ENCODE data around the gene PPP1R9A.

PPP1R9A gene

GRCh38 chr7:95209276-95209675 is 301.9 kb downstream of the PPP1R9A start:
- no peak for DNase-seq

DNA sequence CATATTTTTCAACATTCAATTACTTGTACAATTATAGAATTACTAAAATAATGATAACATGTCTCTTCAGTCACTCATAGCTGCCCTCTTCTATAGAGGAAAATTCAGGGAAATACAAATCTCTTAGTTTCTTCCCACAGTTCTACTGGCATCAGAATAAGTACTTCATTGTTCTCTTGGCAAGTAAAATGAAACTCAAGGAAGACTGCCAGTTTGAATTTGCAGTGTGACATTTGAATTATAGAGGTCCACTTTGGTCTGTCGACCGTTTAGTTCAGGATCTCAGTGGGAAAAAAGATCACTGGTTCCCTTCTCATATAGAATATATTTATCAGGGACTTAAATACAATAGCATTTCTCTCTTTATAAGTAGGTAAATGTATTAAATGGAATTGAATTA is 302.4 kb downstream of the PPP1R9A start:
- DNase-seq = no peak

DNA sequence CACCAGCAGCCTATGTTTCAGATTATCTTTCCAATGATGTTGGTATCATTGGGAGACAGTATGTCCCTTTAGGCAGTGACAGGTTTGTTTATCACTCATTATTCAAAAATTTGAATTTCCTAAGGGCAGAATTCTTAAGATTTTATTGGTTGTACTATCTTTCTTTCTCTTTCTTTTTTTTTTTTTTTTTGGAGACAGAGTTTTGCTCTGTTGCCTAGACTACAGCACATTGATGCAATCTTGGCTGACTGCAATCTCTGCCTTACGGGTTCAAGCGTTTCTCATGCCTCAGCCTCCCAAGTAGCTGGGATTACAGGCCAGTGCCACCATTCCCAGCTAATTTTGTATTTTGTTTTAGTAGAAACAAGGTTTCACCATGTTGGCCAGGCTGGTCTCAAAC is 305.8 kb downstream of the PPP1R9A start:
- no peak for DNase-seq

DNA sequence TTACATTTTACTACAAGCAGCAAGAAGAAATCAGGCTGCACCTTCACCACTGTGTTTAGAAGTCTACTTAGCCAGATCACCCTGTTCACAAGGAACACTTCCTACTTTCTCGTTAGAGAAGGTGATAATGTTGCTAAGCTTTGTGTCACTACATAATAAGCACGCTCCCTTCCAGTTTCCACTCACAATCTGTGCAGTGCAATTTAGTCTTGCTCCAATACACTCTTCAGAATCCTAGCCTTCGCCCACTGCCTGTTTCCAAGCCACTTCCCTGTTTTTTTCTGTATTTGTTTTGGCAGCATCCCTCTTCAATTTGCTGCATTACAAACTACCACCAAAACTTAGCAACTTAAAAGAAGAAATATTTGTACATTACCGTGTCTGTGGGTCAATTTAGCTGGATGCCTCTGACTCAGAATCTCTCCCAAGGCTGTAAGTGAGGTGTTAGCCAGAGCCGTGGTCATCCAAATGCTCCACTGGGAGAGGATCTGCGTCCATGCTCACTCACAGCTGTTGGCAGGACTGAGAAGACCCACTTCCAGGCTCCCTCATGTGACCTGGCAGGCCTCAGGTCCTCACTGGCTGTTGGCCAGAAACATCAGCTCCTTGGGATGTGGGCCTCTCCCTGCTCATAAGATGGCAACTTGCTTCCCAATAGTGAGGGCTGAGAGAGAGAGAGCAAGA is 306.6 kb downstream of the PPP1R9A start:
- DNase-seq = no peak

- DNase-seq = no peak
Measured at GRCh38 chr7:95219721-95220120, 312.3 kb downstream of the PPP1R9A start.

DNA sequence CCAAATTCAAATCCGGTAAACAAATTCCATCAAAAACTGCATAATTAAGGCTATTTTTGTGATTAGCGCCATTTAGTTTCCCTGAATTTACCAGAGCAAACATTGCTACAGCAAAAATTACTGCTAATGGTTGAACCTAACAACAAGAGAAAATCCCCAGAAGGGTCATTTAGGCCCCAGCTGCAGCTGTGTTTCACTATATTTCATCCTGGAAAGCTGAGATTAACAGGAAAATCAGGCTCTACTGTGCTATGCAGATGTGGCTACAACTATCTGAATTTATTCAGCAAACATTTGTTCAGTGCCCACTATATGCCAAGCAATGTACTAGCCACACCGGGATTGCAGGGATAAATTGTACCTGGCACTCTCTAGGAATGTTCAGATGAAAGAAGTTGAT is 312.9 kb downstream of the PPP1R9A start:
- DNase-seq = no peak

GRCh38 chr7:95225301-95225700 is 317.9 kb downstream of the PPP1R9A start:
- DNase-seq = no peak

- DNase-seq = no peak
Measured at GRCh38 chr7:95229301-95229700, 321.9 kb downstream of the PPP1R9A start.

DNA sequence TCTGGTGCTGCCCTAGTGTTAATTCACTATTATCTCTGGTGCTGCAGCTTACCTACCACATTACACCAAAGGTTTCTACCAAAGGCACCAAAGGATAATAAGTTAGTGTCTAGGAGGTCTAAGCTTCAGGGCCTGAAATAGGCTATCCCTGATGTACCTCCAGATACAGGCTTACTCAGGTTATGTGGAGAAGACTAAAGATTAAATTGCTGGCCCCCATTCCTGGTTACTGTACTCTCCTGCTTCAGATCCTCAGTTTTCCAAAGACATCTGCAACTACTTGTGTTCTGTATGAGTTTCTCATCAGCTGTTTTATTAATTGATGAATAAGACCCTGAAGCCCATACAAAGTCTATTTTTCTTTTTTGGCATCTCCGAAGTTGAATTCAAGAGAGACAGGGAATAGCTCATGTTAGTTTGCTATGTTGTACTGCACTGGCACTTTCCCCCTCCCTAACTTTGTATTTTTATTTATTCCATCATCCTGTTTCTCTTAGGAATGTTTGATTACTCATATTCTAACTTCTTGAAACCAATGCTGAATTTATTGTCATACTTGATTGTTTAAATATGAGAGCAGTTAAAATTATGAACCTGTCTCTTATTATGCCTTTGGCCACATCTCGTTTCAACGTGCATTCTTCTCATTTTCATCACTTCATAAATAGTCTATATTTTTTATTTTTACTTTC is 331.0 kb downstream of the PPP1R9A start:
- DNase-seq = no peak

DNA sequence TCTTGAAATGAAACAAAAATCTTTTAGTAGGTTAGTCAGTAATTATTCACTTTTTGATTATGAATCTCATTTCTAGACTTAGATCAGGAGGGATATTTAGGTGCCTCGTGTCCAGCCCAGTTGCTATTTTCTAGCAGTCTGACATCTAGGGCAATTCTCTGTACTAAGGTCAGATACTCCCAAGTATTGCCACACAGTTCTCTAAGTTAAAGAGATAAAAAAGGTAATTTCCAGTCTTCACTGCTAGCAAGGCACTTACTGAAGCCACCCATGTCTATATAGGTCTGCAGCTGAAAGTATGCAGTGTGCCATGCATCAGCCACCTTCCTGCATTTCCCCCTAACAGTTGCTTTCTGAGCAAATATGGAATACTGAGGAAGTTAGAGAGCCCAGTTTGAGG is 333.5 kb downstream of the PPP1R9A start:
- no peak for DNase-seq

DNA sequence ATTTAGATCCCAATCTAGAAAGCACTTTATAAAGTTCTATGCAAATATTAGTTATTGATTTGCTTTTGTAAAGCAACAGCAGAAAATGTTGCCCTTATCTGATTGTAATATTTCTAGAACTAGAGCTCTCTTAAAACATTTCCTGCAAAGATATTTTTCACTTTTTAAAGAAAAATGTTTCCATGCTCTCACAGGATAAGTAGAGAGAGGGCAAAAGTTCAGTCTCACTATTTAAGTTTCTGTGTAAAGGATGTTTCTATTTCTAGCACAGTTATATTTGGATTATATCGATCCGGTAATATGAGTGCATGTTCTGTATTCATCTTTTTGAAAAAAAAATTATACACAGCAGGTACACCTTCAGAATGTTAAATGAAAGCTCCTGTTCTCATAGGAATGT is 334.9 kb downstream of the PPP1R9A start:
- no peak for DNase-seq

DNA sequence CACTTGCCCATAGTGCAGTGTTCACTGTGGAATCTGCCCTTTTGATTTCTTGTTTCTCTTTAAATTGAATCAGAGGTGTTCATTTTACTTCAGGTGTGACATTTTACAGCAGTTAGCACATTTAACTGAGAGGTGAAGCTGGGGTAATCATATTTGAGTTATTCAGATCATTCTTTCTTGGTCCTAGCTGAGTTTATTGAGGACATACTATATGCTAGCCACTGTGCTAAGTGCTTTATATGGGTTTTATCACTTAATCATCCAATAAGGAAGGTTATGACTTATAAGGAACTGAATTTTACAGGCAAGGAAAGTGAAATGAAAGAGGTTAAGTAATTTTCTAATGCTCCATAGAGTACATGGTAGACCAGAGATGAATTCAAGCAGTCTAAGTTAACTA is 337.2 kb downstream of the PPP1R9A start:
- no peak for DNase-seq

DNA sequence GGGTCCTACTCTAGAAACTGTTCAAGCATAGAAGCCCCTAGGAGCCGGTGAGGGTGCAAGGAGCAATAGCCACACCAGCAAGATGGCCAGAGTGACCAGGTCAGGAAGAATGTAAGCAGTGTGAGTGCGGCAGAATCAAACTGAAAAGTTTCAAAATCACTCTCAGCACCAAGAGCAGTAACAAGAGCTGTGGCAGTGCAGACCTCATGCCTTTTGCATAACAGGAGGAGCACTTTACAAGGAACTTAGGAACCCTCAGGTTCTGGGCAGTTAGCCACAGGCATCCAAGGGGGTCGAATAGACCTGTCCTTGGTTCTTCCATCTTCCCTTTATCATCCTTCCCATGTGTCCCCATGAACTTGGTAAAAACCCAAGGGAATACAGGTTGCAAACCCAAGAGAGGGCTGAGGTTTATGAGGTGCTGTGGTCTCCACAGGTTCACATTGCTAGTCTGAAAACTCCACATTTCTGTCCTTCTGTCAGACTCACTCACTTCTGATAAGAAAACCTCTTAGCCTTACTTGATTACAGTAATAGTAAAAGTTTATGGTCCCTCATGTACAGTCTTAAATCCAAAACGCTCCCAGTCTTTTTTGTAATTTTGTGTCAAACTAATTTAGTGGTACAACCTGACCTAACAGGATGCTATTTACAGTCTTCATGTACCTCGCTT is 338.6 kb downstream of the PPP1R9A start:
- DNase-seq = no peak

DNA sequence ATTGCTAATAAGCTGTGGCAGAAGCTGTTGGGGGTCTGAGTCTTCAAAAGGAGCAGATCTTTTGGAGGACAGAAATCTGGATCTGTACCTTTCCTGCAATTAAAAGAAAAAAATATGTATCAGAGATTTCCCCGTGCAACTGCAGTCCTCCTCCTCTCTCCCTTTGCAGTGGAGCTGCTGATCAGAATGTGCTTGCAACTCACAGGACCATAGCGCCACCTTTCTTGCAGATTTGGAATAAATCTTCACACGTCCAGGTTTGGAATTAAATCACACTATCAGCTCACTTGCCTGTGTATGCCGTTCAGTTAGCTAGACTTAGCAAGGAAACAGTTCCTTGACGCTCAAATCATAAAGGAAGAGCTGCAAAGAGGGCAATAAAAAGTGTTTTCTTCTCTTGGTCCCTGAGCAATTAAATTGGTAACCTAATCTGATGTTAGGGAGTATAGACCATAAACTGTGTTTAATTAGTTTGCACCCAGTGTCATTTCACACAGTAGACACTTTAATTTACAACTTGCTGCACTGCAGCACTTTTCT is 339.5 kb downstream of the PPP1R9A start:
- DNase-seq = peak; percentile 33 to 62

- no peak for DNase-seq
Measured at GRCh38 chr7:95250571-95250970, 343.2 kb downstream of the PPP1R9A start.

DNA sequence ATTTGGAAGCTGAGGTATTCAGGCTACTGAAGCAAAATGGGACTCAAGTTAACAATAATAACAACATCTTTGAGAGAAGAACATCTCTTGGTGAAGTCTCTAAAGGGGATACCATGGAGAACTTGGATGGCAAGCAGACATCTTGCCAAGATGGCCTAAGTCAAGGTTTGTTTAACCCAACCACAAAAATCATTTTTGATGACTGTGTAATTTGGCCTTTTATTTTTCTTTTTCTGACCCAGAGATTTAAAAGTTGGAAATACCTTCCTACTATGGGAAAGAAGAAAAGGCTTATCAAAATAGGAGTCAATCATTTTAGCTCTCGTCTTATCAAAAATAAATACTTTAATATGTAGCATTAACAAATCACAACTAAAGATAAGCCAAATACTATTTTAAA is 344.6 kb downstream of the PPP1R9A start:
- no peak for DNase-seq

DNA sequence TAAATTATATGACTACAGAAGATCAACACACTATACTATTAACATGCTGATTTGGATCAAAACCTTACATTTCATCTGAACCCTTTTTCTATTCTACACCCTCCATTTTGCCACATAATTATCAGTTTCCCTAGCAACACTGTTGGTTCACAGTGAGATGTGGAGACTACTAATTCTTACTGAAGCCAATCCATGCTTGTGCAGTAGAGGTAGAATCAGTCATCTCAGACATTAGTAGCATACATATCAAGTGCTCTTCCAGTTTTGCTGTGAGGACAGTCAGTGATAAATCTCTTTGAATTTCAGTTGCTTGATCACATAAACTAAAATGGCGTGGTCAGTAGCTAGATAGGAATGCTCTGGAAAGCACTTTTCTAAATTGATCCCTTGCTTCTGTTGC is 346.6 kb downstream of the PPP1R9A start:
- no peak for DNase-seq

- no peak for DNase-seq
Measured at GRCh38 chr7:95255691-95256090, 348.3 kb downstream of the PPP1R9A start.

GRCh38 chr7:95261895-95262415 is 354.6 kb downstream of the PPP1R9A start:
- no peak for DNase-seq

GRCh38 chr7:95262875-95263274 is 355.5 kb downstream of the PPP1R9A start:
- DNase-seq = no peak

DNA sequence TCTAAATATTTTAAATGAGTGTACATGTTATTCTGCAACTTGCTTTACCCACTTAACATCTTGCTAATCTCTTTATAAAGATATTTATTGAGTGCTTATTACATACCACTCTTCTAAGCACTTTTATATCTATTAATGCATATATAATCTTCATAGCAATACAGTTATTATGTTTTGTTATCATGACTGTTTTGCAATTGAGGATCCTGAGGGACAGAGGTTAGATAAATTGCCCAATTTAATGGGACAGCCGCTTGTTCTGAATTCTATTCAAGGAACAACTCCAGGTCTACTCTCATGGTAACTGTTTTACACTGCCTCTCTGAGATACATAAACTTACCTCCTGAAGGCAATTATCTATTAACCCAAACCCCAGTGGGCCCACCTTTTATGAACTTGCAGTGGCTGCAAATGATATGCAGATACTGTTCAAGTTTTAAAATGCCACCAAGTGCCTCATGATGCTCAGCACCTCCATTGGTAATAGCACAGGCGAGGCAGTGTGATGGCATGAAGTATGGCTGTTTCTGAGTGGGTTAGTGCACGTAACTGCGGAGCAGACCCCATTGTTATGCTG is 356.5 kb downstream of the PPP1R9A start:
- no peak for DNase-seq

GRCh38 chr7:95264363-95264891 is 357.0 kb downstream of the PPP1R9A start:
- no peak for DNase-seq

- no peak for DNase-seq
Measured at GRCh38 chr7:95265634-95266033, 358.2 kb downstream of the PPP1R9A start.

All from inflammatory macrophage (primary cell).